Neural cell (in vitro differentiated cells): ENCODE measurements around the gene HMCN2. TPM values are rescaled to one million over a fixed set of nuclear protein-coding genes. Genes with fewer than 3 reads are reported as not detected.

ENCODE experiments used
- H2AFZ ChIP-seq: fragments of 200-600, 300-800 bp; sonication (generic), shearing (Covaris generic); 2 replicates; pipeline ENCODE4 v1.6.0; 2014; ENCODE audit warnings: low read depth, mild to moderate bottlenecking, antibody characterized with exemption, low read length, moderate library complexity
- H3F3A ChIP-seq: fragments of 200-600 bp; shearing (Covaris generic); 2 replicates; pipeline ENCODE4 v1.6.1; 2016; ENCODE audit warnings: mild to moderate bottlenecking, moderate library complexity, mixed read lengths, antibody characterized with exemption, low read length; ENCODE audit not compliant: insufficient read depth, poor library complexity, severe bottlenecking
- H3K27ac ChIP-seq: fragments of 200-600, 300-800 bp; sonication (generic), shearing (Covaris generic); 2 replicates; pipeline ENCODE4 v1.5.1; 2014; ENCODE audit warnings: mild to moderate bottlenecking, low read length, moderate library complexity
- H3K27me3 ChIP-seq: fragments of 300-800, 200-600 bp; sonication (generic), shearing (Covaris generic); 2 replicates; pipeline ENCODE4 v1.6.0; 2014; ENCODE audit warnings: mild to moderate bottlenecking, low read depth, low read length, moderate library complexity; ENCODE audit not compliant: insufficient read depth
- H3K36me3 ChIP-seq: fragments of 300-800, 200-600 bp; sonication (generic), shearing (Covaris generic); 2 replicates; pipeline ENCODE4 v1.5.1; 2014; ENCODE audit warnings: mild to moderate bottlenecking, antibody characterized with exemption, low read length, moderate library complexity; ENCODE audit not compliant: insufficient read depth
- H3K4me2 ChIP-seq: fragments of 300-800, 200-600 bp; sonication (generic), shearing (Covaris generic); 2 replicates; pipeline ENCODE4 v1.6.0; 2014; ENCODE audit warnings: mild to moderate bottlenecking, low read length
- H3K4me3 ChIP-seq: fragments of 300-800, 200-600 bp; sonication (generic), shearing (Covaris generic); 2 replicates; pipeline ENCODE4 v1.5.1; 2014; ENCODE audit warnings: mild to moderate bottlenecking, low read length, moderate library complexity
- H3K79me2 ChIP-seq: fragments of 200-600 bp; shearing (Covaris generic); replicated peaks from 2 replicates; pipeline ENCODE4 v1.6.0; 2014; ENCODE audit warnings: mild to moderate bottlenecking, low read length, moderate library complexity; ENCODE audit not compliant: insufficient read depth
- H3K9ac ChIP-seq: fragments of 300-800, 200-600 bp; sonication (generic), shearing (Covaris generic); 2 replicates; pipeline ENCODE4 v1.6.1; 2016; ENCODE audit warnings: mild to moderate bottlenecking, low read length, mixed read lengths
- H3K9me2 ChIP-seq: fragments of 200-600 bp; shearing (Covaris generic); 2 replicates; pipeline ENCODE4 v1.6.1; 2016; ENCODE audit warnings: mild to moderate bottlenecking, low read length, mixed read lengths; ENCODE audit not compliant: insufficient read depth
- H3K9me3 ChIP-seq: fragments of 200-600, 300-800 bp; sonication (generic), shearing (Covaris generic); 2 replicates; pipeline ENCODE4 v1.6.1; 2016; ENCODE audit warnings: mild to moderate bottlenecking, mixed run types, low read length, moderate library complexity, mixed read lengths
- H4K20me1 ChIP-seq: fragments of 200-600 bp; shearing (Covaris generic); 2 replicates; pipeline ENCODE4 v1.6.1; 2016; ENCODE audit warnings: mild to moderate bottlenecking, mixed run types; ENCODE audit not compliant: insufficient read depth
- CTCF ChIP-seq: fragments of 450-650 bp; IDR thresholded peaks from 2 replicates; pipeline ENCODE4 v1.5.1; 2014; ENCODE audit warnings: antibody characterized with exemption, mild to moderate bottlenecking, moderate library complexity; ENCODE audit not compliant: poor library complexity, severe bottlenecking
- EP300 ChIP-seq: fragments of 450-650 bp; conservative IDR thresholded peaks from 2 replicates; pipeline ENCODE4 v1.6.1; 2014; ENCODE audit warnings: antibody characterized with exemption, mild to moderate bottlenecking, moderate library complexity; ENCODE audit not compliant: poor library complexity, severe bottlenecking
- EZH2 ChIP-seq: fragments of 200-600, 300-800 bp; shearing (Covaris generic), sonication (generic); IDR thresholded peaks from 2 replicates; pipeline ENCODE4 v1.6.1; 2014; ENCODE audit warnings: antibody characterized with exemption, low read length, borderline replicate concordance, mild to moderate bottlenecking; ENCODE audit not compliant: insufficient read depth, poor library complexity, severe bottlenecking
- MXI1 ChIP-seq: fragments of 450-650 bp; conservative IDR thresholded peaks from 2 replicates; pipeline ENCODE4 v1.6.1; 2014; ENCODE audit warnings: antibody characterized with exemption, mild to moderate bottlenecking; ENCODE audit not compliant: poor library complexity, severe bottlenecking
- POLR2AphosphoS5 ChIP-seq: IDR thresholded peaks from 2 replicates; pipeline ENCODE4 v1.6.1; 2012
- RAD21 ChIP-seq: fragments of 450-650 bp; conservative IDR thresholded peaks from 2 replicates; pipeline ENCODE4 v1.6.1; 2014; ENCODE audit warnings: antibody characterized with exemption, mild to moderate bottlenecking, moderate library complexity
- SMC3 ChIP-seq: fragments of 450-650 bp; conservative IDR thresholded peaks from 2 replicates; pipeline ENCODE4 v1.6.1; 2014; ENCODE audit warnings: antibody characterized with exemption, mild to moderate bottlenecking, moderate library complexity; ENCODE audit not compliant: poor library complexity
- TAF1 ChIP-seq: IDR thresholded peaks from 2 replicates; pipeline ENCODE4 v1.6.1; 2012; ENCODE audit warnings: low read depth
- polyA plus RNA-seq: library from polyadenylated mRNA; depleted of rRNA; stranded (reverse); fragments of >200 nt; gene quantifications from 2 replicates; pipeline ENCODE4 v1.2.3, GENCODE V29; 2014
- TF ChIP-seq, protein P1 (sequence below): IDR thresholded peaks from 2 replicates; pipeline ENCODE4 v1.6.1; 2012; ENCODE audit warnings: borderline replicate concordance

The HMCN2 gene
- polyA plus RNA-seq, 1 donor from 2014 or later, result 1.7 TPM

DNA sequence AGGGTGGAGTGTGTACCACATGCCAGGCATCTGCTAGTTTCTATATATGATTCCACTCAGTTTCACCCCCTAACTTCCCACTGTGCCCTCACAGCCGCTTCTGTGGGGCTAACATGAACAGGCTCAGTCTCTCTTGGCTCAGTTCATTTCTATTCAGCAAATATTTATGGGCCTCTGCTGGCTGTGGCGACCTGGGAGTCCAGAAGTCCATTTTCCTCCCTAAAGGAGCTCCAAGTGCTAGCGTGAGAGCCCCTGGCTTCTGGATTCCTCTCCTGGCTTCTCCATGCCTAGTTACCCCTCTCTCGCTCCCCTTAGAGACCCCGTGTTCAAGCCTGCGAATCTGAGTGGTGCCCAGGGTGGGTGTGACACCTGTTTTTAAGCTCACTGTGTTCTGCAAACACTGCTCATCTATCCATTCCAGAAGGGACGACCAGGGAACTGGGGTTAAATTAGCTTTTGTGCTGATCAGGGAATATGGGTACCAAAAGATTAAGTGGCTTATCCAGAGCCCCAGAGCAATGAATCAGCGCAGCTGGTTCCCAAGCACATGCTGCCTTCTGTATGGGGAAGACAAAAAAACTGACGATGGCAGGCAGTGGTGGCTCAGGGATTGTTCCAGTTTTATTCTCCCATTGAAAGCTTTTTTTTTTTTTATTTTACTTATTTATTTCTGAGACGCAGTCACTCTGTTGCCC is 57.6 kb downstream of the HMCN2 start:
- Histone ChIP-seq H3K9me2 (no peaks in the 10 kb centered on the region), H3F3A (no peaks in the 10 kb centered on the region), H3K9me3 (no peaks in the 10 kb centered on the region), H3K27me3 (no peaks in the 10 kb centered on the region), H3K4me3 (no peak overlapping the region), H3K4me2 (no peak overlapping the region), H3K27ac (no peak overlapping the region), H3K9ac (no peak overlapping the region), H3K36me3 (no peaks in the 10 kb centered on the region), H2AFZ (no peak overlapping the region), H3K79me2 (no peaks in the 10 kb centered on the region), H4K20me1 (no peaks in the 10 kb centered on the region)
- TF ChIP-seq EZH2, result no peak
- no peak for TF ChIP-seq TAF1
- TF ChIP-seq MXI1, result no peak
- TF ChIP-seq SMC3, result no peak
- no peak for TF ChIP-seq EP300
- TF ChIP-seq CTCF, result no peak
- no peak for TF ChIP-seq POLR2AphosphoS5
- TF ChIP-seq RAD21, result no peak
- TF ChIP-seq, protein P1, sequence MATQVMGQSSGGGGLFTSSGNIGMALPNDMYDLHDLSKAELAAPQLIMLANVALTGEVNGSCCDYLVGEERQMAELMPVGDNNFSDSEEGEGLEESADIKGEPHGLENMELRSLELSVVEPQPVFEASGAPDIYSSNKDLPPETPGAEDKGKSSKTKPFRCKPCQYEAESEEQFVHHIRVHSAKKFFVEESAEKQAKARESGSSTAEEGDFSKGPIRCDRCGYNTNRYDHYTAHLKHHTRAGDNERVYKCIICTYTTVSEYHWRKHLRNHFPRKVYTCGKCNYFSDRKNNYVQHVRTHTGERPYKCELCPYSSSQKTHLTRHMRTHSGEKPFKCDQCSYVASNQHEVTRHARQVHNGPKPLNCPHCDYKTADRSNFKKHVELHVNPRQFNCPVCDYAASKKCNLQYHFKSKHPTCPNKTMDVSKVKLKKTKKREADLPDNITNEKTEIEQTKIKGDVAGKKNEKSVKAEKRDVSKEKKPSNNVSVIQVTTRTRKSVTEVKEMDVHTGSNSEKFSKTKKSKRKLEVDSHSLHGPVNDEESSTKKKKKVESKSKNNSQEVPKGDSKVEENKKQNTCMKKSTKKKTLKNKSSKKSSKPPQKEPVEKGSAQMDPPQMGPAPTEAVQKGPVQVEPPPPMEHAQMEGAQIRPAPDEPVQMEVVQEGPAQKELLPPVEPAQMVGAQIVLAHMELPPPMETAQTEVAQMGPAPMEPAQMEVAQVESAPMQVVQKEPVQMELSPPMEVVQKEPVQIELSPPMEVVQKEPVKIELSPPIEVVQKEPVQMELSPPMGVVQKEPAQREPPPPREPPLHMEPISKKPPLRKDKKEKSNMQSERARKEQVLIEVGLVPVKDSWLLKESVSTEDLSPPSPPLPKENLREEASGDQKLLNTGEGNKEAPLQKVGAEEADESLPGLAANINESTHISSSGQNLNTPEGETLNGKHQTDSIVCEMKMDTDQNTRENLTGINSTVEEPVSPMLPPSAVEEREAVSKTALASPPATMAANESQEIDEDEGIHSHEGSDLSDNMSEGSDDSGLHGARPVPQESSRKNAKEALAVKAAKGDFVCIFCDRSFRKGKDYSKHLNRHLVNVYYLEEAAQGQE, result no peak

- Histone ChIP-seq H3F3A (no peaks in the 10 kb centered on the region), H3K27me3 (no peaks in the 10 kb centered on the region), H3K79me2 (no peaks in the 10 kb centered on the region), H2AFZ (no peak overlapping the region), H3K4me3 (no peak overlapping the region), H3K9me2 (no peaks in the 10 kb centered on the region), H3K27ac (no peak overlapping the region), H3K4me2 (no peak overlapping the region), H3K36me3 (no peaks in the 10 kb centered on the region), H3K9ac (no peak overlapping the region), H4K20me1 (no peaks in the 10 kb centered on the region), H3K9me3 (no peaks in the 10 kb centered on the region)
- TF ChIP-seq RAD21, result no peak
- TF ChIP-seq TAF1, result no peak
- no peak for TF ChIP-seq MXI1
- TF ChIP-seq POLR2AphosphoS5, result no peak
- no peak for TF ChIP-seq SMC3
- no peak for TF ChIP-seq EP300
- TF ChIP-seq CTCF, result no peak
- TF ChIP-seq EZH2, result no peak
- TF ChIP-seq, protein P1, result no peak
These were observed 60.4 kb downstream of the HMCN2 start for GRCh38 chr9:130325921-130326320.
